HG03108 (cell line): ENCODE measurements around the gene ZNF486.
A peak's percentile ranks its signal among the peaks of the same experiment; 100 is the strongest.
"Not testable (repeated sequence)": the region's sequence is repeated elsewhere in the genome, so short reads cannot be mapped to it uniquely, and the experiment has no call there.

Experiments
- ATAC-seq: cut with Tn5 transposase; IDR thresholded peaks from one replicate; pipeline ENCODE4 v1.9.1; 2021; ENCODE audit warnings: moderate library complexity; ENCODE audit not compliant: unreplicated experiment

ZNF486 gene

GRCh38 chr19:20167020-20167644 lies at the start of gene ZNF486:
TSS of gene ZNF486 (plus strand) at chr19:20167214. CDS start at chr19:20167331, 117 bp downstream.
- peak; percentile 84 for ATAC-seq

GRCh38 chr19:20118064-20118839 lies 48.8 kb upstream of the ZNF486 start:
- not testable (repeated sequence) for ATAC-seq

- no peak for ATAC-seq
These were observed 42.1 kb upstream of the ZNF486 start for GRCh38 chr19:20124879-20125278.

GRCh38 chr19:20132933-20133332 lies 34.1 kb upstream of the ZNF486 start:
- ATAC-seq: not testable (repeated sequence)

GRCh38 chr19:20137714-20138113 lies 29.3 kb upstream of the ZNF486 start:
- ATAC-seq: not testable (repeated sequence)

- ATAC-seq: no peak
These were observed 15.3 kb upstream of the ZNF486 start for GRCh38 chr19:20151617-20152145.

GRCh38 chr19:20152506-20152905 lies 14.5 kb upstream of the ZNF486 start:
- ATAC-seq: not testable (repeated sequence)

- no peak for ATAC-seq
These were observed 13.7 kb upstream of the ZNF486 start for GRCh38 chr19:20153281-20153680.

- ATAC-seq: no peak
These were observed 12.4 kb upstream of the ZNF486 start for GRCh38 chr19:20154636-20155035.

- no peak for ATAC-seq
These were observed 4.2 kb upstream of the ZNF486 start for GRCh38 chr19:20162821-20163220.

- no peak for ATAC-seq
These were observed 2.6 kb upstream of the ZNF486 start for GRCh38 chr19:20164456-20164855.

GRCh38 chr19:20165971-20166592 lies 932 bp upstream of the ZNF486 start:
- no peak for ATAC-seq

- ATAC-seq: no peak
These were observed 673 bp downstream of the ZNF486 start for GRCh38 chr19:20167651-20168122.

GRCh38 chr19:20171285-20171684 lies 4.3 kb downstream of the ZNF486 start:
- ATAC-seq: no peak

- ATAC-seq: not testable (repeated sequence)
These were observed 8.8 kb downstream of the ZNF486 start for GRCh38 chr19:20175848-20176247.

GRCh38 chr19:20179956-20180355 lies 12.9 kb downstream of the ZNF486 start:
- not testable (repeated sequence) for ATAC-seq

- ATAC-seq: no peak
These were observed 15.3 kb downstream of the ZNF486 start for GRCh38 chr19:20182222-20182785.

GRCh38 chr19:20186174-20186573 lies 19.2 kb downstream of the ZNF486 start:
- ATAC-seq: no peak

- no peak for ATAC-seq
These were observed 30.7 kb downstream of the ZNF486 start for GRCh38 chr19:20197747-20198146.

- no peak for ATAC-seq
These were observed 42.0 kb downstream of the ZNF486 start for GRCh38 chr19:20209051-20209450.

GRCh38 chr19:20214366-20214765 lies 47.4 kb downstream of the ZNF486 start:
- ATAC-seq: not testable (repeated sequence)
